Middle frontal gyrus (tissue), 1 donor: ENCODE results near the gene TBC1D1.
A peak's percentile ranks its signal among the peaks of the same experiment; 100 is the strongest.
"Not testable (repeated sequence)": the region's sequence is repeated elsewhere in the genome, so short reads cannot be mapped to it uniquely, and the experiment has no call there.

Experiments
- DNase-seq: peaks from one replicate; pipeline ENCODE4 v3.0.0-alpha.2; 2015; ENCODE audit warnings: low spot score; ENCODE audit errors: extremely low spot score

Gene TBC1D1

GRCh38 chr4:37960679-37961450 lies 70.0 kb downstream of the TBC1D1 start:
- DNase-seq: no peak

GRCh38 chr4:37964734-37965457 lies 74.0 kb downstream of the TBC1D1 start:
- no peak for DNase-seq

- no peak for DNase-seq
Measured at GRCh38 chr4:37966044-37966443, 75.2 kb downstream of the TBC1D1 start.

- DNase-seq: no peak
Measured at GRCh38 chr4:37967736-37968135, 76.9 kb downstream of the TBC1D1 start.

- DNase-seq: no peak
Measured at GRCh38 chr4:37968747-37969146, 77.9 kb downstream of the TBC1D1 start.

GRCh38 chr4:37970702-37971101 lies 79.8 kb downstream of the TBC1D1 start:
- no peak for DNase-seq

GRCh38 chr4:37971202-37971601 lies 80.3 kb downstream of the TBC1D1 start:
- DNase-seq: no peak

GRCh38 chr4:37973441-37973840 lies 82.6 kb downstream of the TBC1D1 start:
- no peak for DNase-seq

GRCh38 chr4:37975321-37975822 lies 84.5 kb downstream of the TBC1D1 start:
- DNase-seq: not testable (repeated sequence)

GRCh38 chr4:37976507-37976906 lies 85.6 kb downstream of the TBC1D1 start:
- no peak for DNase-seq

GRCh38 chr4:37976991-37977470 lies 86.1 kb downstream of the TBC1D1 start:
- no peak for DNase-seq

GRCh38 chr4:37977471-37978247 lies 86.8 kb downstream of the TBC1D1 start:
- peak; percentile 43 for DNase-seq

GRCh38 chr4:37978248-37978924 lies 87.5 kb downstream of the TBC1D1 start:
- DNase-seq: no peak

GRCh38 chr4:37980246-37980645 lies 89.4 kb downstream of the TBC1D1 start:
- DNase-seq: no peak

- no peak for DNase-seq
Measured at GRCh38 chr4:37981425-37981824, 90.5 kb downstream of the TBC1D1 start.

GRCh38 chr4:37981844-37982720 lies 91.2 kb downstream of the TBC1D1 start:
- no peak for DNase-seq

GRCh38 chr4:37982736-37983135 lies 91.9 kb downstream of the TBC1D1 start:
- DNase-seq: no peak

GRCh38 chr4:37983951-37984350 lies 93.1 kb downstream of the TBC1D1 start:
- DNase-seq: no peak

GRCh38 chr4:37985730-37986275 lies 94.9 kb downstream of the TBC1D1 start:
- DNase-seq: no peak

GRCh38 chr4:37988670-37989069 lies 97.8 kb downstream of the TBC1D1 start:
- no peak for DNase-seq
